ENCODE results near the gene SPOCK2. TPM values are rescaled to one million over a fixed set of nuclear protein-coding genes. Genes with fewer than 3 reads are reported as not detected.

Gene SPOCK2
- total RNA-seq, 1 donor from 2014 or later = 9.7 TPM

DNA sequence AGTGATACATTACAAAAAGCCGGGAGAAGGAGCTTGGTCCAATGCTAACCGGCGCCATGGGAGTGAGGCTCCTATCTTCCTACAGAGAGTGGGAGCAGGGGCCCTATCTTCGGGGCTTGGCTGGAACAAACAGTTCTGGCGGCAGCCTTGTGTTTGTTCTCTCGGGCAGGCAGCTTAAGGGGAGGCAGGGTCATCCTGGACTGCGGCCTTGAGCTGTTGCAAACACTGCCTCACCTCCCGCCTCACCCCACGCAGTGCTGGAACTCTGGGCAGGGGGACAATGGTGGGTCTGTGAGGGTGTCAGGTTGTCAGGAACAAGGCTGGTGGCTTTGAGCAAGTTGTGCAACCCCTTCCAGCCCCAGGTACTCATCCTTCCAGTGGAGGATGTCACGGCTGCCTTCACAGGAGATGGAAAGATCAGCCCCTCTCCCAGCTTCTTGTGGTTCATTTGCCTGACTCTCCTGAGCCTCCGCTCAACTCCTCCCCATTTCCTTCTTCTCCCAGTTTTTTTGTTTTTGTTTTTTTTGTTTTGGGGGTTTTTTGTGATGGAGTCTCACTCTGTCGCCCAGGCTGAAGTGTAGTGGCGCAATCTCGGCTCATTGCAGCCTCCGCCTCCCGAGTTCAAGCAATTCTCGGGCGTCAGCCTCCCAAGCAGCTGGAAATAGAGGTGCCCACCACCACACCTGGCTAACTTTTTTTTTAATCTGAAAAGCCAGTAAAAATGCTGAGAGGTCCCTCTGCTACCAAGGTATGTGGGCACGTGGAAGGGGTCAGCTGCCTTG lies 57.4 kb downstream of the SPOCK2 start:
- H3K27me3 ChIP-seq = no peaks in the 10 kb centered on the region

GRCh38 chr10:72029414-72029813 lies 58.9 kb downstream of the SPOCK2 start:
- H3K27me3 ChIP-seq = no peaks in the 10 kb centered on the region

More for the DNA sequence above, 57.4 kb downstream of the SPOCK2 start:
- Histone ChIP-seq H3K4me1 (no peaks in the 10 kb centered on the region), H3K4me3 (no peak overlapping the region), H3K9me3 (no peaks in the 10 kb centered on the region), H3K27ac (no peak overlapping the region), H3K36me3 (no peaks in the 10 kb centered on the region)
- TF ChIP-seq CTCF (IDR thresholded peaks at IDR 0.05) = no peak
- DNase-seq (ENCODE audit: low spot score in 2 of 2) = no peak
- intact Hi-C loops (cut with DNase I) = no loop called here

DNA sequence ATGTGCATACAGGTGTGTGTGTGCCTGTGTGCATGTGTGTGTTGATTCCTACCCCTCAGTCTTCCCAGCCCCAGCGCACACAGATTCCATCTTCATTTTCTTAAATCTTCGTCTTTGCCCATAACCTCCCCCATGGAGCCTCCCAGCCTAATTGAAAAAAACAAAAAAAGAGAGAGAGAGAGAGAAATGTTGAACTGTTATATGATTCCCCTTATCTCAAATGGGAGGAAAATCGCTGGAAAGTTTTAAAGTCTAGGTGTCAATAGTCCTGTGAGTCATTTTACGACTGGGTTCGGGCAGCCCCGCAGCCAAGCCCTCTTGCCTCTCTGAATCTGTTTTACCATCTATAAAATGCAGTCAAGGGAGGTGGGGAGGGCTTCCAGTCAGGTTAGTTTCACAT lies 60.9 kb downstream of the SPOCK2 start:
- Histone ChIP-seq H3K27ac (no peak overlapping the region), H3K4me1 (no peaks in the 10 kb centered on the region), H3K4me3 (no peak overlapping the region), H3K9me3 (no peaks in the 10 kb centered on the region), H3K27me3 (no peaks in the 10 kb centered on the region), H3K36me3 (no peaks in the 10 kb centered on the region)
- intact Hi-C loops (cut with DNase I) = no loop called here
- TF ChIP-seq CTCF (IDR thresholded peaks at IDR 0.05) = no peak
- no peak for DNase-seq (ENCODE audit: low spot score in 2 of 2)

More at GRCh38 chr10:72029414-72029813, 58.9 kb downstream of the SPOCK2 start:
- H3K36me3 ChIP-seq = no peaks in the 10 kb centered on the region
- no peak overlapping the region for H3K27ac ChIP-seq
- TF ChIP-seq CTCF (IDR thresholded peaks at IDR 0.05) = no peak
- intact Hi-C loops (cut with DNase I) = no loop called here
- DNase-seq (ENCODE audit: low spot score in 2 of 2) = no peak
- no peaks in the 10 kb centered on the region for H3K9me3 ChIP-seq
- H3K4me1 ChIP-seq = no peaks in the 10 kb centered on the region
- H3K4me3 ChIP-seq = no peak overlapping the region

- H3K27ac ChIP-seq = no peak overlapping the region
- intact Hi-C loops (cut with DNase I) = no loop called here
- no peak for DNase-seq (ENCODE audit: low spot score in 2 of 2)
These were observed 61.9 kb downstream of the SPOCK2 start for GRCh38 chr10:72026278-72027111.

DNA sequence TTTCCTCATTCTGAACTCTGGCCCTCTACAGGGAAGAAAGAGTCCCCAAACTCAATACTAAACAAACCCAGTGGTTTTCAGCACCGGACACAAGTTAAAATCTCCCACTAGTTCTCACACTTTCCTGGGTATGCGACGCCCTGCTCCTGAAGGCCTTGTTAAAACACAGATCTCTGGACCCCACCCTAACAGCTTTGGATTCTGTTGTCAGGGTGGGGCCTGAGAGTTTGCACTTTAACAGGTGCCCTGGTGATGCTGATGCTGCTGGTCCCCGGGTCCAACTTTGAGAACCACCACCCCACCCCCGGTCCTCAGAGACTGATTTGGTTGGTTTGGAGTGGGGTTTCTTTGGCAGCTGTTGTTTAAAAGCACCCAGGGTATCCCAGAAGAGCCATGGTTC lies 62.5 kb downstream of the SPOCK2 start:
- Histone ChIP-seq H3K4me1 (peaks cover 0 to 10% of the 10 kb centered on the region in 2 donors), H3K27me3 (no peaks in the 10 kb centered on the region), H3K36me3 (no peaks in the 10 kb centered on the region), H3K27ac (no peak overlapping the region), H3K4me3 (no peak overlapping the region), H3K9me3 (no peaks in the 10 kb centered on the region)
- intact Hi-C loops (cut with DNase I) = loop anchor here (2.0 kb wide), 1 partner anchor 13 kb away; no protein-coding TSS in a partner anchor
- TF ChIP-seq CTCF (IDR thresholded peaks at IDR 0.05) = no peak
- DNase-seq (ENCODE audit: low spot score in 2 of 2) = no peak

More at GRCh38 chr10:72026278-72027111, 61.9 kb downstream of the SPOCK2 start:
- Histone ChIP-seq H3K4me1 (peaks cover 0 to 8% of the 10 kb centered on the region in 2 donors), H3K36me3 (no peaks in the 10 kb centered on the region), H3K4me3 (no peak overlapping the region), H3K27me3 (no peaks in the 10 kb centered on the region), H3K9me3 (no peaks in the 10 kb centered on the region)
- no peak for TF ChIP-seq CTCF (IDR thresholded peaks at IDR 0.05)

Measured in ascending aorta (tissue), 2 donors.